ENCODE data around the gene CDK2AP2. TPM values are rescaled to one million over a fixed set of nuclear protein-coding genes. Genes with fewer than 3 reads are reported as not detected.

CDK2AP2 gene
- total RNA-seq, 1 donor from 2014 or later: 119 TPM

GRCh38 chr11:67463186-67463585 lies 44.8 kb downstream of the CDK2AP2 start:
- no peaks in the 10 kb centered on the region for H3K9me3 Mint-ChIP-seq
- no peak for DNase-seq (ENCODE audit: low spot score)
- H3K4me3 Mint-ChIP-seq (ENCODE audit: low read depth): no peak overlapping the region
- intact Hi-C loops (cut with micrococcal nuclease): no loop called here
- peaks cover 26% of the 10 kb centered on the region for H3K4me1 Mint-ChIP-seq (ENCODE audit: low read depth)
- peaks cover 6% of the 10 kb centered on the region for H3K27me3 Mint-ChIP-seq (ENCODE audit: low read depth)
- no peak overlapping the region for H3K27ac Mint-ChIP-seq
- peaks cover 12% of the 10 kb centered on the region for H3K36me3 Mint-ChIP-seq (ENCODE audit: low read depth)

GRCh38 chr11:67458266-67458665 lies 49.7 kb downstream of the CDK2AP2 start:
- Mint-ChIP-seq H3K27me3 (ENCODE audit: low read depth) (peaks cover 6% of the 10 kb centered on the region), H3K4me1 (ENCODE audit: low read depth) (peaks cover 4% of the 10 kb centered on the region), H3K27ac (no peak overlapping the region), H3K36me3 (ENCODE audit: low read depth) (no peaks in the 10 kb centered on the region), H3K9me3 (no peaks in the 10 kb centered on the region), H3K4me3 (ENCODE audit: low read depth) (no peak overlapping the region)
- intact Hi-C loops (cut with micrococcal nuclease): no loop called here
- DNase-seq (ENCODE audit: low spot score): no peak

GRCh38 chr11:67457453-67457852 lies 50.5 kb downstream of the CDK2AP2 start:
- no peaks in the 10 kb centered on the region for H3K9me3 Mint-ChIP-seq
- H3K36me3 Mint-ChIP-seq (ENCODE audit: low read depth): no peaks in the 10 kb centered on the region
- no peak overlapping the region for H3K27ac Mint-ChIP-seq
- intact Hi-C loops (cut with micrococcal nuclease): no loop called here
- peaks cover 6% of the 10 kb centered on the region for H3K27me3 Mint-ChIP-seq (ENCODE audit: low read depth)
- H3K4me3 Mint-ChIP-seq (ENCODE audit: low read depth): no peak overlapping the region
- DNase-seq (ENCODE audit: low spot score): no peak
- H3K4me1 Mint-ChIP-seq (ENCODE audit: low read depth): peaks cover 4% of the 10 kb centered on the region

Other genes starting within 250 kb of the CDK2AP2 start
- 282 and 287 TPM in 2 replicates for gene GRK2, start 241.7 kb downstream of the CDK2AP2 start, total RNA-seq
- gene ANKRD13D, start 218.9 kb downstream of the CDK2AP2 start, total RNA-seq: 119 and 135 TPM in 2 replicates
- 12.1 and 16.2 TPM in 2 replicates for gene SSH3, start 204.6 kb downstream of the CDK2AP2 start, total RNA-seq
- 41.1 and 50.1 TPM in 2 replicates for gene POLD4, start 154.6 kb downstream of the CDK2AP2 start, total RNA-seq
- 2.9 and 3.0 TPM in 2 replicates for gene CLCF1, start 134.6 kb downstream of the CDK2AP2 start, total RNA-seq
- 32.1 and 34.1 TPM in 2 replicates for gene RAD9A, start 116.2 kb downstream of the CDK2AP2 start, total RNA-seq
- gene PPP1CA, start 106.3 kb downstream of the CDK2AP2 start, total RNA-seq: 250 and 262 TPM in 2 replicates
- 112 and 118 TPM in 2 replicates for gene TBC1D10C, start 104.1 kb downstream of the CDK2AP2 start, total RNA-seq
- gene CARNS1, start 92.5 kb downstream of the CDK2AP2 start, total RNA-seq: 0.51 and 0.68 TPM in 2 replicates
- gene RPS6KB2, start 79.7 kb downstream of the CDK2AP2 start, total RNA-seq: 67.6 and 70.2 TPM in 2 replicates
- gene PTPRCAP, start 70.5 kb downstream of the CDK2AP2 start, total RNA-seq: 89.8 and 94.4 TPM in 2 replicates
- gene CORO1B, start 64.7 kb downstream of the CDK2AP2 start, total RNA-seq: 177 and 186 TPM in 2 replicates
- gene GPR152, start 55.4 kb downstream of the CDK2AP2 start, total RNA-seq: not detected in 2 replicates
- 0.73 and 1.0 TPM in 2 replicates for gene CABP4, start 52.8 kb downstream of the CDK2AP2 start, total RNA-seq
- 58.5 and 62.0 TPM in 2 replicates for gene TMEM134, start 38.9 kb downstream of the CDK2AP2 start, total RNA-seq
- gene AIP, start 25.1 kb downstream of the CDK2AP2 start, total RNA-seq: 190 and 191 TPM in 2 replicates
- 118 and 120 TPM in 2 replicates for gene PITPNM1, start 2.8 kb downstream of the CDK2AP2 start, total RNA-seq
- not detected in 2 replicates for gene CABP2, start 15.3 kb upstream of the CDK2AP2 start, total RNA-seq
- gene GSTP1, start 75.7 kb upstream of the CDK2AP2 start, total RNA-seq: 339 and 344 TPM in 2 replicates
- gene NDUFV1, start 98.8 kb upstream of the CDK2AP2 start, total RNA-seq: 237 and 242 TPM in 2 replicates
- gene NUDT8, start 121.8 kb upstream of the CDK2AP2 start, total RNA-seq: 22.2 and 27.9 TPM in 2 replicates
- not detected in 2 replicates for gene TBX10, start 131.6 kb upstream of the CDK2AP2 start, total RNA-seq
- gene ACY3, start 142.6 kb upstream of the CDK2AP2 start, total RNA-seq: 0.14 TPM in 2 replicates
- not detected in 2 replicates for gene ALDH3B2, start 166.5 kb upstream of the CDK2AP2 start, total RNA-seq